Gastrocnemius medialis (tissue), 4 donors: ENCODE data around the gene PRR9.
"Not testable (repeated sequence)": the region's sequence is repeated elsewhere in the genome, so short reads cannot be mapped to it uniquely, and the experiment has no call there.

Source experiments
- CTCF ChIP-seq, 5 experiments: fragments of 450-650 bp in 3 of 5; fragments of 200-600 bp in 2 of 5; sonication (generic) in 2 of 5; IDR thresholded peaks in 4 of 5; conservative IDR thresholded peaks in 1 of 5; 1 replicate in 4 of 5; 2 replicates in 1 of 5; pipeline ENCODE4 v1.5.1; 2016 to 2019; ENCODE audit warnings: antibody characterized with exemption in 5 of 5, mild to moderate bottlenecking in 3 of 5, moderate library complexity in 3 of 5
- POLR2A ChIP-seq, 2 donors: fragments of 450-650 bp; IDR thresholded peaks; one replicate each; pipeline ENCODE4 v1.6.1; 2017; ENCODE audit warnings: antibody characterized with exemption in 2 of 2, mild to moderate bottlenecking in 2 of 2, moderate library complexity in 2 of 2

- TF ChIP-seq CTCF (IDR thresholded peaks at IDR 0.05 in 4 of 5, conservative IDR thresholded peaks at IDR 0.05 in 1 of 5); POLR2A (IDR thresholded peaks at IDR 0.05): not testable (repeated sequence)
Measured at GRCh38 chr1:153188301-153188700, 29.1 kb upstream of the PRR9 start.
